Medulla oblongata (tissue), 1 donor: ENCODE data around the gene PCP2.

Source experiments
- DNase-seq: peaks from one replicate; pipeline ENCODE4 v3.0.0-alpha.2; 2015; ENCODE audit errors: extremely low spot score

The PCP2 gene

GRCh38 chr19:7596211-7596937 is 37.1 kb downstream of the PCP2 start:
- no peak for DNase-seq

- DNase-seq, result no peak
These were observed 37.9 kb downstream of the PCP2 start, which contains the start of gene CAMSAP3 for GRCh38 chr19:7595466-7596133. CAMSAP3 (plus strand) TSS chr19:7595863; CDS start chr19:7596003, 140 bp downstream.

- no peak for DNase-seq
These were observed 43.3 kb downstream of the PCP2 start for GRCh38 chr19:7590256-7590655.

GRCh38 chr19:7589822-7590221 is 43.7 kb downstream of the PCP2 start:
- DNase-seq, result no peak

- no peak for DNase-seq
These were observed 51.1 kb downstream of the PCP2 start for GRCh38 chr19:7582446-7582845.
